SKM-1 treated with dmso at 0.1 percent for 144 hours (cell line): ENCODE results near the gene KIAA0232.
A peak's percentile ranks its signal among the peaks of the same experiment; 100 is the strongest.

Source experiments
- DNase-seq: peaks from one replicate; lab custom pipeline; 2025; ENCODE audit not compliant: unreplicated experiment; lab: John Stamatoyannopoulos, UW

The KIAA0232 gene

GRCh38 chr4:6845027-6845426 is 62.5 kb downstream of the KIAA0232 start:
- no peak for DNase-seq

GRCh38 chr4:6845574-6845973 is 63.0 kb downstream of the KIAA0232 start:
- no peak for DNase-seq

GRCh38 chr4:6847178-6847577 is 64.7 kb downstream of the KIAA0232 start:
- no peak for DNase-seq

- no peak for DNase-seq
These were observed 66.3 kb downstream of the KIAA0232 start for GRCh38 chr4:6848717-6849305.

GRCh38 chr4:6849691-6850090 is 67.2 kb downstream of the KIAA0232 start:
- DNase-seq, result no peak

GRCh38 chr4:6851431-6851830 is 68.9 kb downstream of the KIAA0232 start:
- DNase-seq, result no peak

GRCh38 chr4:6851962-6852361 is 69.4 kb downstream of the KIAA0232 start:
- no peak for DNase-seq

GRCh38 chr4:6852582-6852981 is 70.1 kb downstream of the KIAA0232 start:
- DNase-seq, result no peak

- DNase-seq, result no peak
These were observed 71.7 kb downstream of the KIAA0232 start for GRCh38 chr4:6854098-6854744.

GRCh38 chr4:6855692-6856297 is 73.3 kb downstream of the KIAA0232 start:
- DNase-seq, result no peak

GRCh38 chr4:6856391-6856790 is 73.9 kb downstream of the KIAA0232 start:
- DNase-seq, result no peak

- DNase-seq, result no peak
These were observed 74.7 kb downstream of the KIAA0232 start for GRCh38 chr4:6857009-6857882.

GRCh38 chr4:6858997-6859396 is 76.5 kb downstream of the KIAA0232 start:
- DNase-seq, result no peak

- no peak for DNase-seq
These were observed 77.0 kb downstream of the KIAA0232 start for GRCh38 chr4:6859543-6859942.

GRCh38 chr4:6868386-6868785 is 85.9 kb downstream of the KIAA0232 start:
- DNase-seq, result no peak

- DNase-seq, result no peak
These were observed 87.4 kb downstream of the KIAA0232 start for GRCh38 chr4:6869944-6870343.

GRCh38 chr4:6873291-6873690 is 90.8 kb downstream of the KIAA0232 start:
- DNase-seq, result no peak

- DNase-seq, result peak; percentile 64
These were observed 91.4 kb downstream of the KIAA0232 start for GRCh38 chr4:6873792-6874461.

- DNase-seq, result no peak
These were observed 92.5 kb downstream of the KIAA0232 start for GRCh38 chr4:6874981-6875380.

- peak; percentile 100 for DNase-seq
These were observed 92.9 kb downstream of the KIAA0232 start for GRCh38 chr4:6875431-6875831.

- no peak for DNase-seq
These were observed 93.9 kb downstream of the KIAA0232 start for GRCh38 chr4:6876440-6876839.
